NK-92 (cell line): ENCODE results near the gene XRCC5.
"Not testable (repeated sequence)": the region's sequence is repeated elsewhere in the genome, so short reads cannot be mapped to it uniquely, and the experiment has no call there.

ENCODE experiments used
- DNase-seq: peaks from one replicate; lab custom pipeline; 2025; ENCODE audit not compliant: unreplicated experiment; lab: John Stamatoyannopoulos, UW

Gene XRCC5

GRCh38 chr2:216117561-216118340, 8.6 kb downstream of the XRCC5 start:
- DNase-seq, result no peak

DNA sequence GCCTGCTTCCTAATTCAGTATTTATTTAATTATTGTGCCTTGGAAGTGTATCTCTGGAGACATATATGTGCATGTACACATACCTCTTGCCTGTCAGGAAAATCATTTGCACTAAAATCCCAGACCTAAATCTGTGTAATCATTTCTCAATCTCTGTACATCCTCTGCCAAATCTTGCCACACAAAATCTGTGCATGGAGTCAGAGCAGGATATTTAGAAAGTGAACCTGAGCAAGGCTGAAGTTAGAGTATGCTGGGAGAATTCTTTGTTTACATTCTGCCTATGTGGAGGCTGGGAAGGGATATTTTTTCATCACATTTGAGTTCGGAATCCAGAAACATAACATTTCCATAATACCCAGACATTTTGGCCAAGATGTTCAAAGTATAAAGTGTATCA, 9.3 kb downstream of the XRCC5 start:
- DNase-seq, result no peak

- DNase-seq, result no peak
Measured at GRCh38 chr2:216119146-216119545, 10.0 kb downstream of the XRCC5 start.

DNA sequence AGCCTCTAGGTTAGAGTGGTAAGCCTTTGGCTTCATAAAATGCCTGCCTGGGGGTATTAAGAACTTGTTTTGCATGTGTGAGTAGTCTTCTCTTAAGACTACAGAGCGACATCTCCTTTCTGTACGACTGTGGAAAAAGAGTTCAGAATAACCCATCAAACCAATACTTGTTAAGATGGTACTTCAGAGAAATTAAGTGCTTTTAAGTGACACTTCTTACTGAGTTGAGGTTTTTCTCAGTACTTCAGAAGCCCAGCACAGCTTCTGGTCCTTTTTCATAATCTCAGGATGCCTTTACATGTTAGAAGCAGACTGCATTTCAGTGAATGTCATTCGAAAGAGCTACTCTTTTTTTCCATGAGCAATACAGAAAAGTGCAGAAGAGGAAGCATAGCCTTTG, 10.8 kb downstream of the XRCC5 start:
- DNase-seq, result no peak

DNA sequence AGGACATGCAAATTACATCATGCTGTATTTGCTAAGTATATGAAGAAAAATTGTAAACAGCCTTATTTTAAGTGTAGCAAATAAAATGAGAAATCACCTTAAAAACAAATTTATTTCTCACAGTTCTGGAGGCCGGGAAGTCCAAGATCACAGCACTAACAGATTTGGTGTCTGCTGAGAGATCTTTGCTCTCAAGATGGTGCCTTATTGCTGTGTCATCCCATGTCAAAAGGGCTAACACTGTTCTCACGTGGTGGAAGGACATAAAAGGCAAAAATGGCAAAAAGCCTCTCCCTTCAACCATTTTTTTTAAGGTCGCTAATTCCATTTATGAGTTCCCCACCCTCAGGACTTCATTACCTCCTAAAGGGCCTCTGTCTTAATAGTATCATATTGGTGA, 12.1 kb downstream of the XRCC5 start:
- DNase-seq, result no peak

- DNase-seq, result no peak
Measured at GRCh38 chr2:216126943-216127342, 17.8 kb downstream of the XRCC5 start.

DNA sequence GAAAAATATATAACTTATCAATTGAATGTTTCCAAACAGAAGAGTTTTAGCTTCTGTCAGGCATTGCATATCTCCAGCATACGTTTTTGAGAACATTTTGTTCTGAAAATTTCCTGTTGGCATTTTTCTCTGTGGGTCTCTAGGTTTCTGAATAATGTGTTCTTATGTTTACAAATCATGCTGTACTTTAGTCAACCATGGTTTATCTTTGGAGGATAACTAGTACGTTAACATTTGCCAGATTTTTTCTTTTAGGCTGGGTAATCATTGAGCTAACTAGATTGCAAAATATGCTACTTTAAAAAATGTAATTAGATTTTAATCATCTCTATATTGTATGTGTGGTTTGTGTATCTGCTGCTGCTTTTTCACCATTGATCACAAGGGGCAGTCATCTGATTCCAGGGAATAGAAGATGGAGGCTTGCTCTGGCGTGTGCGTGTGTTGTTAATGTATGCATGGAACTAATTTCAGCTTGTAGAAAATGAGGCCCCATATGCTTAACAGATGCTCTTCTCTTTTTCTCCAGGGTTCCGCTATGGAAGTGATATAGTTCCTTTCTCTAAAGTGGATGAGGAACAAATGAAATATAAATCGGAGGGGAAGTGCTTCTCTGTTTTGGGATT, 21.3 kb downstream of the XRCC5 start:
- no peak for DNase-seq

- no peak for DNase-seq
Measured at GRCh38 chr2:216131175-216131926, 22.2 kb downstream of the XRCC5 start.

DNA sequence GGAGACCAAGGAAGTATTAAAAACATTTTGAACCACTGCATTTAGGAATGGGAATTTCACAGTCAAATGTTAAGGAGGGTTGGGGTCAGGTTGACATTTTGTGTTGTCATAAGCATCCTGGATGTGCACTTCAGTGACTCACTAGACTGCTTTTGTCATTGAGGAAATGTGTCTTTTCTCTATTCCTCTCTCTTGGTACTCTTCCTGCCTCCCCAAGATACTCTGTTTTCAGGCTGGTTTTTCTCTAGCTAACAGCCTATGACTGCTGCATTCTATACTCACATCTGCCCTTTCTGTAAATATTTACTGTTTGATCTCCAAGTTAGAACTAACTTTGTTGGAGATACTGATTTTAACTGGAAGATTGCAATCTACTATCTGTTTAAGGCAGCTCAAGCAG, 23.4 kb downstream of the XRCC5 start:
- no peak for DNase-seq

- no peak for DNase-seq
Measured at GRCh38 chr2:216133397-216133796, 24.2 kb downstream of the XRCC5 start.

DNA sequence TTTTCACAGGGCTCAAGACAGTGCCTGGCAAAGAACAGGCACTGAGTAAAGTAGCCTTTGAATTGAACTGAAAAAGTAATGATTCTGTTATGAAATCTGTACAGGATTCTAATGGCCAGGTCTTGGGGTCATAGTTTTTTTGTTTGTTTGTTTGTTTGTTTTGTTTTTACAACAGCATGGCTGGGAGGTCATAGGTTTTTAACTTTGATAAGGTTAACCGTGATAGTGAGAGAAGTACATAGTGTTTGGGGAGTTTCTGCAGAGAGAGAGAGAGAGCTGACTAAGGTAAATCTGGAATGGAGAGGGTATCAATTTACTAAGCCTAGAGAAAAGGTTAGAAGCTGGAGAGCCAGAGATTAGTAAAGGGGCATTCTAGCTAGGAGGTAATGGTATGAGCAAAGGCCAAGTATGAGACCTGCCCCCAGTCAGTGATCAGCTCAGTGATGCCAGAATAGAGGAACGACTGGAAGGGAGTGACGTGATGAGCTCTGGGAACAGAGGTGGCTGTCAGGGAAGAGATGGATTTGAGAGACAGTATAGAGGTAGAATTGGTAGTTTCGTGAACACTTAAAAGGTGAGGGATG, 25.9 kb downstream of the XRCC5 start:
- DNase-seq, result no peak

- no peak for DNase-seq
Measured at GRCh38 chr2:216139884-216140283, 30.7 kb downstream of the XRCC5 start.

DNA sequence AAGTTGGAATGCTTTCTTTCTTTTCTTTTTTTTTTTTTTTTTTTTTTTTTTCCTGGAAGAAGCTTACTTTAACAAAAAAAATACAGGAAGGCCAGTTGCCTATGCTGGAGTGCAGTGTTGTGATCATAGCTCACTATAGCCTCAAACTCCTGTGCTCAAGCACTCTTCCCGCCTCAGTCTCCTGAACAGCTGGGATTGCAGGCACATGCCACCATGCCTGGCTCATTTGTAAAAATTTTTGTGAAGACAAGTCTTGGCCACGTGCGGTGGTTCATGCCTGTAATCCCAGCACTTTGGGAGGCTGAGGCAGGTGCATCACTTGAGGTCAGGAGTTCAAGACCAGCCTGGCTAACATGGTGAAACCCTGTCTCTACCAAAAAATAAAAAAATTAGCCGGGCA, 32.4 kb downstream of the XRCC5 start:
- not testable (repeated sequence) for DNase-seq

GRCh38 chr2:216142540-216142939, 33.4 kb downstream of the XRCC5 start:
- no peak for DNase-seq

DNA sequence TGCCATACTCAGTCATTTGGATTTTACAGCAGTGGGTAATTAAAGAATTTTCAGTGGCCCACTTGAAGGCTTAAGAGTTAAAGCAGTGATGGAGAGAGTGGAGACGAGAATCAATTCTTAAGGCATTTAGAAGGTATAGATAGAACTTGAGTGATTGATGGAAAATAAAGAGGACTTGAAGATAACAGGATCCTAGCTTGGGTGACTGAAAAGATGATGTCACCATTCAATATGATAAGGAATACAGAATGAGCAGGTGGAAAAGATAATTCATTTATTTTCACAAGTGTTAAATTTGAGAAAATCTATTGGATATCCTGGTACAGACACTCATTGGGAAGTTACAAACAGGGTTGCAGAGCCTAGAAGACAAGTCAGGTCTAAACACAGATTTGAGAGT, 35.2 kb downstream of the XRCC5 start:
- DNase-seq, result no peak

DNA sequence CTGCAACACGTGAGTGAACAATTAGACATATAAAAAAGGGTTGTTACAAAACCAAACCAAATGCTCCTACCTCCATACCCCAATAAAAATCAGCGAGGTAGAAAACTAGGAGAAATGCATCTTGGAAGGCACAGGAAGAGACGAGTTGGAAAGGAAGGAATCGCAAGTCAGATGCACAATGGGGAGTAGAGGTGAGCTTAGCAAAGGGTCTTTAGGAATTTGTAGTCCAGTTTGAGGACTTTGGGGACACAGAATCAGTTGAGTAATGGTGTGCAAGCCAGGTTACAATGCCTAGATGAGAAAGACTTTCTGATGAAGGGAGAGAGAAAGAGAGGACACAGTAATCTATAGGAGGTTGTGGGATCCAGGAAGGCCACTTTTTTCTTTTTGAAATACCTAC, 35.7 kb downstream of the XRCC5 start:
- DNase-seq, result no peak

GRCh38 chr2:216146573-216146972, 37.4 kb downstream of the XRCC5 start:
- DNase-seq, result no peak

GRCh38 chr2:216147172-216148131, 38.3 kb downstream of the XRCC5 start:
- DNase-seq, result no peak

GRCh38 chr2:216148983-216149382, 39.8 kb downstream of the XRCC5 start:
- DNase-seq, result no peak

GRCh38 chr2:216149741-216150140, 40.6 kb downstream of the XRCC5 start:
- DNase-seq, result no peak
